NCI-H748 (cell line): ENCODE measurements around the gene MRPL55.
A peak's percentile ranks its signal among the peaks of the same experiment; 100 is the strongest.
"Not testable (repeated sequence)": the region's sequence is repeated elsewhere in the genome, so short reads cannot be mapped to it uniquely, and the experiment has no call there.

Source experiments
- DNase-seq: peaks from one replicate; lab custom pipeline; 2025; ENCODE audit not compliant: unreplicated experiment; lab: John Stamatoyannopoulos, UW

MRPL55 gene

GRCh38 chr1:228125185-228125584, 16.1 kb upstream of the MRPL55 start:
- DNase-seq: no peak

- no peak for DNase-seq
Measured at GRCh38 chr1:228123505-228123904, 14.4 kb upstream of the MRPL55 start.

GRCh38 chr1:228122921-228123441, 13.9 kb upstream of the MRPL55 start:
- DNase-seq: no peak

GRCh38 chr1:228120857-228121489, 11.9 kb upstream of the MRPL55 start:
- no peak for DNase-seq

GRCh38 chr1:228120351-228120750, 11.3 kb upstream of the MRPL55 start:
- DNase-seq: no peak

- peak; percentile 3 for DNase-seq
Measured at GRCh38 chr1:228118040-228118439, 8.9 kb upstream of the MRPL55 start.

- DNase-seq: no peak
Measured at GRCh38 chr1:228117335-228117734, 8.2 kb upstream of the MRPL55 start.

GRCh38 chr1:228114827-228115226, 5.7 kb upstream of the MRPL55 start:
- no peak for DNase-seq

- DNase-seq: no peak
Measured at GRCh38 chr1:228112617-228113016, 3.5 kb upstream of the MRPL55 start.

- DNase-seq: no peak
Measured at GRCh38 chr1:228112167-228112566, 3.1 kb upstream of the MRPL55 start.

- DNase-seq: not testable (repeated sequence)
Measured at GRCh38 chr1:228111315-228111714, 2.2 kb upstream of the MRPL55 start.

GRCh38 chr1:228110556-228110955, 1.5 kb upstream of the MRPL55 start:
- DNase-seq: no peak

- no peak for DNase-seq
Measured at GRCh38 chr1:228109962-228110488, 926 bp upstream of the MRPL55 start.

GRCh38 chr1:228108742-228109072, 392 bp downstream of the MRPL55 start:
- no peak for DNase-seq

- DNase-seq: no peak
Measured at GRCh38 chr1:228108055-228108690, 926 bp downstream of the MRPL55 start.

- DNase-seq: no peak
Measured at GRCh38 chr1:228107636-228108035, 1.5 kb downstream of the MRPL55 start.

- DNase-seq: no peak
Measured at GRCh38 chr1:228106800-228107054, 2.4 kb downstream of the MRPL55 start.

GRCh38 chr1:228105996-228106799, 2.9 kb downstream of the MRPL55 start:
- DNase-seq: no peak

GRCh38 chr1:228105270-228105995, 3.7 kb downstream of the MRPL55 start:
- no peak for DNase-seq

- DNase-seq: no peak
Measured at GRCh38 chr1:228104526-228105269, 4.4 kb downstream of the MRPL55 start.
